Endothelial cell of umbilical vein (primary cell): ENCODE results near the gene RSL1D1. TPM values are rescaled to one million over a fixed set of nuclear protein-coding genes. Genes with fewer than 3 reads are reported as not detected.

Experiments
- BruUV-seq: library from RNA; stranded (reverse); fragments of 400-500 nt; replicated peaks from 2 replicates; lab custom pipeline; 2021; lab: Mats Ljungman, UMichigan
- CTCF ChIA-PET: fragments of 300-600, 350-600 bp; sonication (Branson Sonifier 250); formaldehyde crosslinking; loops from one replicate; lab custom pipeline; 2021; ENCODE audit warnings: antibody characterized with exemption, inconsistent platforms; lab: Charles Lee
- POLR2A ChIA-PET: fragments of 300-600, 350-600 bp; sonication (Branson Sonifier 250); formaldehyde crosslinking; loops from one replicate; lab custom pipeline; 2021; ENCODE audit warnings: antibody characterized with exemption, inconsistent platforms; lab: Charles Lee
- DNase-seq: peaks from one replicate; pipeline ENCODE4 v3.0.0-alpha.2; 2011; ENCODE audit warnings: low read depth, low spot score
- FAIRE-seq: peaks from 2 replicates; lab custom pipeline; 2011; peaks lifted over from hg19 to GRCh38; lab: Jason Lieb, UNC
- H2AFZ ChIP-seq: 2 replicates; pipeline ENCODE4 v1.6.0; 2012; ENCODE audit warnings: low read depth, low read length, control low read depth, inconsistent platforms
- H3K27ac ChIP-seq: 2 replicates; pipeline ENCODE4 v1.5.1; 2011; ENCODE audit warnings: low read depth, mild to moderate bottlenecking, control low read depth, low read length, moderate library complexity; ENCODE audit not compliant: insufficient read depth
- H3K27me3 ChIP-seq, 2 experiments: 2 replicates each; pipeline versions ENCODE4 v1.6.0 to v1.6.1; 2011; ENCODE audit warnings: low read length in 2 of 2, mixed read lengths in 1 of 2; ENCODE audit not compliant: control insufficient read depth in 2 of 2, insufficient read depth in 2 of 2
- H3K36me3 ChIP-seq, 2 experiments: 2 replicates in 1 of 2; 3 replicates in 1 of 2; pipeline ENCODE4 v1.5.1; 2011; ENCODE audit warnings: low read length in 2 of 2, mild to moderate bottlenecking in 1 of 2, moderate library complexity in 1 of 2; ENCODE audit not compliant: control insufficient read depth in 2 of 2, insufficient read depth in 2 of 2; ENCODE audit errors: extremely low read depth in 1 of 2
- H3K4me1 ChIP-seq: 3 replicates; pipeline ENCODE4 v1.5.1; 2011; ENCODE audit warnings: mild to moderate bottlenecking, low read length; ENCODE audit not compliant: control insufficient read depth, insufficient read depth; ENCODE audit errors: extremely low read depth
- H3K4me2 ChIP-seq: 2 replicates; pipeline ENCODE4 v1.6.1; 2011; ENCODE audit warnings: low read length, control low read depth, mixed read lengths; ENCODE audit not compliant: insufficient read depth
- H3K4me3 ChIP-seq, 3 experiments: fragments of 200-600 bp in 1 of 3; sonication (generic), shearing (Covaris generic) in 1 of 3; replicated peaks in 1 of 3; 2 replicates each; pipeline ENCODE4 v1.5.1; 2011 to 2016; ENCODE audit warnings: control low read depth in 3 of 3, low read length in 3 of 3, mild to moderate bottlenecking in 2 of 3, inconsistent platforms in 1 of 3, low read depth in 1 of 3, moderate library complexity in 1 of 3; ENCODE audit not compliant: insufficient read depth in 1 of 3
- H3K79me2 ChIP-seq: 2 replicates; pipeline ENCODE4 v1.6.0; 2012; ENCODE audit warnings: low read length, inconsistent platforms; ENCODE audit not compliant: control insufficient read depth, insufficient read depth
- H3K9ac ChIP-seq: replicated peaks from 2 replicates; pipeline ENCODE3; 2011; ENCODE audit warnings: low read length, control low read depth; ENCODE audit not compliant: insufficient read depth; ENCODE audit errors: extremely low read depth
- H3K9me1 ChIP-seq: replicated peaks from 3 replicates; pipeline ENCODE4 v1.6.0; 2011; ENCODE audit warnings: mild to moderate bottlenecking, low read length; ENCODE audit not compliant: control insufficient read depth, insufficient read depth; ENCODE audit errors: extremely low read depth
- H3K9me3 ChIP-seq: replicated peaks from 2 replicates; pipeline ENCODE4 v1.5.1; 2012; ENCODE audit warnings: low read length, inconsistent platforms; ENCODE audit not compliant: control insufficient read depth, insufficient read depth
- H4K20me1 ChIP-seq: replicated peaks from 2 replicates; pipeline ENCODE3; 2011; ENCODE audit warnings: mild to moderate bottlenecking, low read length; ENCODE audit not compliant: control insufficient read depth, insufficient read depth; ENCODE audit errors: extremely low read depth
- CTCF ChIP-seq, 2 donors: IDR thresholded peaks; 1 replicate in 1 of 2; 2 replicates in 1 of 2; pipeline ENCODE4 v1.5.1; 2011; ENCODE audit warnings: low read length in 2 of 2, mild to moderate bottlenecking in 2 of 2, moderate library complexity in 2 of 2, control low read depth in 1 of 2, inconsistent platforms in 1 of 2, low read depth in 1 of 2; ENCODE audit not compliant: insufficient read depth in 1 of 2; ENCODE audit errors: extremely low read depth in 1 of 2
- EZH2 ChIP-seq: IDR thresholded peaks from 2 replicates; pipeline ENCODE4 v1.6.1; 2012; ENCODE audit warnings: borderline replicate concordance, low read depth, mild to moderate bottlenecking, moderate library complexity, low read length, inconsistent platforms; ENCODE audit not compliant: severe bottlenecking
- FOS ChIP-seq: IDR thresholded peaks from 2 replicates; pipeline ENCODE4 v1.6.1; 2011; ENCODE audit warnings: mild to moderate bottlenecking, low read length, moderate library complexity, borderline replicate concordance; ENCODE audit not compliant: insufficient read depth
- GATA2 ChIP-seq: IDR thresholded peaks from 2 replicates; pipeline ENCODE4 v1.7.0; 2011; ENCODE audit warnings: low read depth, mild to moderate bottlenecking, moderate library complexity, mixed read lengths, low read length; ENCODE audit not compliant: insufficient read length, insufficient read depth
- JUN ChIP-seq: IDR thresholded peaks from 2 replicates; pipeline ENCODE4 v1.6.1; 2011; ENCODE audit warnings: borderline replicate concordance, low read depth; ENCODE audit not compliant: insufficient read length, insufficient read depth
- MYC ChIP-seq: IDR thresholded peaks from one replicate; pipeline ENCODE4 v1.6.1; 2011; ENCODE audit warnings: mild to moderate bottlenecking, low read depth, low read length
- POLR2A ChIP-seq: IDR thresholded peaks from 2 replicates; pipeline ENCODE4 v1.6.1; 2012; ENCODE audit warnings: low read depth, mild to moderate bottlenecking, control low read depth, low read length
- POLR2AphosphoS5 ChIP-seq: IDR thresholded peaks from 2 replicates; pipeline ENCODE4 v1.6.1; 2012; ENCODE audit warnings: low read depth, mild to moderate bottlenecking, control low read depth, low read length, moderate library complexity; ENCODE audit not compliant: insufficient read depth
- dilution Hi-C: fragments of 300-500 bp; cut with MboI; formaldehyde crosslinking; loops from one replicate; pipeline ENCODE4 v1.15.0; 2019; ENCODE audit warnings: low sequenced_read_pairs; ENCODE audit not compliant: extremely low pct_ligation_motif_present
- intact Hi-C: fragments of 100-400 bp; cut with micrococcal nuclease; formaldehyde crosslinking; loops from one replicate; pipeline ENCODE4 v1.10.0; 2022
- polyA plus RNA-seq, 4 experiments: library from polyadenylated mRNA; depleted of rRNA in 3 of 4; stranded (reverse) in 3 of 4; unstranded in 1 of 4; fragments of >200 nt; gene quantifications; 2 replicates each; pipeline versions ENCODE4 v1.2.1 to v1.2.3, GENCODE V29; 2011 to 2012; ENCODE audit warnings: missing spikeins in 1 of 4
- total RNA-seq: library from RNA; stranded (reverse); gene quantifications from 2 replicates; pipeline ENCODE4 v1.2.3, GENCODE V29; 2021
- TF ChIP-seq, protein P1 (sequence below): IDR thresholded peaks from 2 replicates; pipeline ENCODE4 v1.6.1; 2011; ENCODE audit not compliant: insufficient read depth, insufficient read length

Gene RSL1D1
- total and polyA plus RNA-seq, 2 donors (not counting 3 experiments of a cell fraction or from before 2014, with no cell fraction given), result 17.0 to 132 TPM

DNA sequence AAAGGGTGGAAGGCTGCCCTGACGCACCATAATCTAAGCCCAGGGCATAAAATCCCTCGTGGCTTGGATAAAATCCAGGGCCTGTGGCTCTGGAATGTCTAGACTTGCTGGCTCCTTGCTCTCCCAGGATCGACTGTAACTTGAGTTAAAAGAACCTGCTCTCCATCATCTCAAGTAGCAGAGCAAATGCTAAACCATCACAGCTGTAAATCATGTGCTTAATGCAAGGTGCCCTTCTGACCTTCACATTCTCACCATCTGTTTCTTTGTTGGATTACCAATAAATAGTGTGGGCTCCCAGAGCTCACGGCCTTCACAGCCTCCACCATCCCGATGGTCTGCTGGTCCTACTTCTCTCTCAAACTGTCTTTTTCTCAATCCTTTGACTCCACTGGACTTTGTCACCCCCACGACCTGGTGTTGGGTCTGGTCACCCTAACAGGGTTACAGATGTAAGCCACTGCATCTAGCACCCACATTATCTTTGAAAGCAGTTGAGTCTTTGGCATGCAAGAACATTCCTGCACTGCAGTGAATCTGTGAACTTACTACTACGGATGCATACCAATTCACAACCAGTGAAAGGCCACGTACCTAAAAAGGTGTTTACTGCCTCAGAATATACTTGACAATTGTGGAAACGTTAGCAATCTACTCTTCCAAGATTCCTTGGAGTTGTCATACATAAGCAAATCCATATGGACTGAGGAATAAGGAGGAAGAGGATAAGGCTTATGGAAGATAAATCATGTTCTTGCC, 15.3 kb downstream of the RSL1D1 start:
- Histone ChIP-seq H3K4me1 (peaks cover 11% of the 10 kb centered on the region), H3K4me3 (no peak overlapping the region), H3K9me3 (no peaks in the 10 kb centered on the region), H2AFZ (no peak overlapping the region), H3K4me2 (no peak overlapping the region), H3K27me3 (no peaks in the 10 kb centered on the region), H3K9ac (no peak overlapping the region), H4K20me1 (no peaks in the 10 kb centered on the region), H3K36me3 (peaks cover 22 to 30% of the 10 kb centered on the region in 2 experiments), H3K27ac (peak overlapping the region; percentile 48), H3K9me1 (no peaks in the 10 kb centered on the region), H3K79me2 (no peaks in the 10 kb centered on the region)
- no TSS peak for BruUV-seq
- ChIA-PET POLR2A (no interaction called here), CTCF (interaction anchor here (1.0 to 2.1 kb wide), 4 partner anchors 39 to 440 kb away, joined by 3 to 7 read pairs (median 5); partner anchors contain the start of gene ZC3H7A)
- DNase-seq (no peak), FAIRE-seq (no peak)
- dilution Hi-C loops, result no loop called here
- TF ChIP-seq POLR2A, result peak; percentile 4
- no peak for TF ChIP-seq JUN
- intact Hi-C loops, result no loop called here

GRCh38 chr16:11835309-11835708, 16.0 kb downstream of the RSL1D1 start:
- Histone ChIP-seq H3K9me3 (no peaks in the 10 kb centered on the region), H3K4me3 (no peak overlapping the region), H4K20me1 (no peaks in the 10 kb centered on the region), H3K9me1 (no peaks in the 10 kb centered on the region), H3K27ac (no peak overlapping the region), H3K36me3 (peaks cover 22 to 24% of the 10 kb centered on the region in 2 experiments), H3K79me2 (no peaks in the 10 kb centered on the region), H3K9ac (no peak overlapping the region), H2AFZ (no peak overlapping the region), H3K4me2 (no peak overlapping the region), H3K4me1 (peaks cover 11% of the 10 kb centered on the region), H3K27me3 (no peaks in the 10 kb centered on the region)
- dilution Hi-C loops (no loop called here), intact Hi-C loops (no loop called here)
- TF ChIP-seq, protein P1, sequence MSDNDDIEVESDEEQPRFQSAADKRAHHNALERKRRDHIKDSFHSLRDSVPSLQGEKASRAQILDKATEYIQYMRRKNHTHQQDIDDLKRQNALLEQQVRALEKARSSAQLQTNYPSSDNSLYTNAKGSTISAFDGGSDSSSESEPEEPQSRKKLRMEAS, result no peak
- TF ChIP-seq MYC (no peak), CTCF (IDR thresholded peaks at IDR 0.05; ENCODE audit: extremely low read depth in 1 of 2, insufficient read depth in 1 of 2, low read depth in 1 of 2, low read length in 2 of 2) (no peak), GATA2 (no peak), EZH2 (no peak), POLR2A (no peak), FOS (no peak), JUN (no peak), POLR2AphosphoS5 (no peak)
- no peak for DNase-seq
- no TSS peak for BruUV-seq
- FAIRE-seq, result peak; percentile 59
- ChIA-PET CTCF (interaction anchor here (1.5 to 2.1 kb wide), 2 partner anchors 38 to 233 kb away, joined by 5 to 7 read pairs; partner anchors contain the start of gene ZC3H7A), POLR2A (no interaction called here)
